HCT116 (cell line): ENCODE measurements around the gene DNAJA2. TPM values are rescaled to one million over a fixed set of nuclear protein-coding genes. Genes with fewer than 3 reads are reported as not detected.

Source experiments
- ATAC-seq: fragments of 200-7000 bp; cut with Tn5 transposase; 2 replicates; pipeline ENCODE4 v1.9.1; 2020; ENCODE audit warnings: mild to moderate bottlenecking, moderate library complexity
- BruUV-seq: library from RNA; stranded (reverse); fragments of 400-500 nt; replicated peaks from 2 replicates; lab custom pipeline; 2021; lab: Mats Ljungman, UMichigan
- CTCF ChIA-PET: fragments of 300-600 bp; sonication (Branson Sonifier 250); formaldehyde crosslinking; loops from one replicate; lab custom pipeline; 2021; ENCODE audit warnings: antibody characterized with exemption; lab: Charles Lee
- POLR2A ChIA-PET: fragments of 300-600, 350-600 bp; sonication (Branson Sonifier 250); formaldehyde crosslinking; loops from one replicate; lab custom pipeline; 2021; ENCODE audit warnings: antibody characterized with exemption; lab: Charles Lee
- RAD21 ChIA-PET, 2 experiments: fragments of 300-600 bp; sonication (Branson Sonifier 250); formaldehyde crosslinking; loops; one replicate each; lab custom pipeline; 2023; ENCODE audit warnings: low total read pairs in 2 of 2; ENCODE audit not compliant: uncharacterized antibody in 2 of 2, unreplicated experiment in 2 of 2, low non-redundant PET in 1 of 2; lab: Charles Lee
- DNase-seq: peaks from one replicate; pipeline ENCODE4 v3.0.0-alpha.2; 2010; ENCODE audit warnings: low read depth, low spot score
- H2AFZ ChIP-seq: fragments of 200-600 bp; shearing (Covaris generic), sonication (generic); 2 replicates; pipeline ENCODE4 v1.6.1; 2017; ENCODE audit warnings: low read depth, mixed run types, mixed read lengths, antibody characterized with exemption, low read length; ENCODE audit not compliant: poor library complexity, severe bottlenecking
- H3K27ac ChIP-seq: 2 replicates; pipeline ENCODE4 v1.5.1; 2012; ENCODE audit warnings: low read depth, low read length
- H3K27me3 ChIP-seq: fragments of 200-600 bp; sonication (generic); 2 replicates; pipeline ENCODE4 v1.6.1; 2016; ENCODE audit warnings: mixed run types, low read length, mixed read lengths; ENCODE audit not compliant: insufficient read depth
- H3K36me3 ChIP-seq, 2 experiments: fragments of 200-500 bp in 1 of 2; fragments of 200-600 bp in 1 of 2; sonication (Bioruptor generic) in 1 of 2; sonication (generic) in 1 of 2; 2 replicates each; pipeline versions ENCODE4 v1.5.1 to v1.6.1; 2014 to 2016; ENCODE audit warnings: low read length in 2 of 2, inconsistent platforms in 1 of 2, mixed read lengths in 1 of 2, mixed run types in 1 of 2; ENCODE audit not compliant: insufficient read depth in 2 of 2, control insufficient read depth in 1 of 2
- H3K4me1 ChIP-seq, 2 experiments: fragments of 200-600 bp in 1 of 2; sonication (generic) in 1 of 2; 2 replicates each; pipeline versions ENCODE4 v1.5.1 to v1.6.1; 2012 to 2017; ENCODE audit warnings: low read length in 2 of 2, inconsistent platforms in 1 of 2, mild to moderate bottlenecking in 1 of 2, mixed read lengths in 1 of 2, mixed run types in 1 of 2, moderate library complexity in 1 of 2; ENCODE audit not compliant: insufficient read depth in 2 of 2, control insufficient read depth in 1 of 2
- H3K4me2 ChIP-seq: fragments of 200-600 bp; sonication (generic); 2 replicates; pipeline ENCODE4 v1.6.1; 2017; ENCODE audit warnings: mixed run types, low read length, mixed read lengths
- H3K4me3 ChIP-seq, 2 experiments: fragments of 200-600 bp in 1 of 2; sonication (generic) in 1 of 2; replicated peaks in 1 of 2; 2 replicates each; pipeline ENCODE4 v1.5.1; 2011 to 2016; ENCODE audit warnings: low read length in 2 of 2, control low read depth in 1 of 2, low read depth in 1 of 2, mild to moderate bottlenecking in 1 of 2, mixed read lengths in 1 of 2, mixed run types in 1 of 2
- H3K79me2 ChIP-seq: fragments of 200-600 bp; sonication (generic); 2 replicates; pipeline ENCODE4 v1.6.1; 2017; ENCODE audit warnings: mild to moderate bottlenecking, mixed run types, low read length, moderate library complexity, mixed read lengths; ENCODE audit not compliant: insufficient read depth
- H3K9ac ChIP-seq: fragments of 200-600 bp; sonication (generic); 2 replicates; pipeline ENCODE4 v1.6.1; 2016; ENCODE audit warnings: low read length, mixed read lengths
- H3K9me2 ChIP-seq: fragments of 200-600 bp; sonication (generic), shearing (Covaris generic); 2 replicates; pipeline ENCODE4 v1.6.1; 2017; ENCODE audit warnings: mixed run types, mild to moderate bottlenecking, moderate library complexity; ENCODE audit not compliant: insufficient read depth
- H3K9me3 ChIP-seq, 2 experiments: fragments of 200-500 bp in 1 of 2; fragments of 200-600 bp in 1 of 2; sonication (Bioruptor generic) in 1 of 2; sonication (generic) in 1 of 2; 2 replicates each; pipeline ENCODE4 v1.6.1; 2014 to 2017; ENCODE audit warnings: low read length in 2 of 2, mixed read lengths in 2 of 2, inconsistent platforms in 1 of 2, low read depth in 1 of 2, mild to moderate bottlenecking in 1 of 2, mixed run types in 1 of 2, moderate library complexity in 1 of 2; ENCODE audit not compliant: control insufficient read depth in 1 of 2, insufficient read depth in 1 of 2
- H4K20me1 ChIP-seq: fragments of 200-600 bp; sonication (generic), shearing (Covaris generic); 2 replicates; pipeline ENCODE4 v1.6.1; 2017; ENCODE audit warnings: mixed run types, mild to moderate bottlenecking, moderate library complexity; ENCODE audit not compliant: insufficient read depth
- CBX3 ChIP-seq: IDR thresholded peaks from 2 replicates; pipeline ENCODE4 v1.6.1; 2012; ENCODE audit warnings: low read depth
- CEBPB ChIP-seq: IDR thresholded peaks from 2 replicates; pipeline ENCODE4 v1.6.1; 2012; ENCODE audit warnings: low read depth
- ELF1 ChIP-seq: IDR thresholded peaks from 2 replicates; pipeline ENCODE4 v1.6.1; 2012; ENCODE audit warnings: low read depth, borderline replicate concordance
- EZH2 ChIP-seq: fragments of 200-600 bp; sonication (generic); IDR thresholded peaks from 2 replicates; pipeline ENCODE4 v1.6.1; 2017; ENCODE audit warnings: antibody characterized with exemption, mixed run types
- EZH2phosphoT487 ChIP-seq: fragments of 200-600 bp; IDR thresholded peaks from 2 replicates; pipeline ENCODE4 v1.6.1; 2018; ENCODE audit warnings: antibody characterized with exemption, borderline replicate concordance
- FOSL1 ChIP-seq: IDR thresholded peaks from 2 replicates; pipeline ENCODE4 v1.6.1; 2012; ENCODE audit warnings: low read depth
- POLR2A ChIP-seq: IDR thresholded peaks from 2 replicates; pipeline ENCODE4 v1.7.0; 2011; ENCODE audit warnings: borderline replicate concordance; ENCODE audit not compliant: insufficient read depth, insufficient read length; ENCODE audit errors: extremely low read depth
- SIN3A ChIP-seq: IDR thresholded peaks from 2 replicates; pipeline ENCODE4 v1.6.1; 2012; ENCODE audit warnings: low read depth
- SP1 ChIP-seq: IDR thresholded peaks from 2 replicates; pipeline ENCODE4 v1.6.1; 2012; ENCODE audit warnings: low read depth
- SRF ChIP-seq: IDR thresholded peaks from 2 replicates; pipeline ENCODE4 v1.6.1; 2012; ENCODE audit warnings: low read depth
- TCF7L2 ChIP-seq: IDR thresholded peaks from 2 replicates; pipeline ENCODE4 v1.7.0; 2011; ENCODE audit warnings: borderline replicate concordance, inconsistent platforms; ENCODE audit not compliant: insufficient read depth, insufficient read length; ENCODE audit errors: extremely low read depth
- YY1 ChIP-seq: IDR thresholded peaks from 2 replicates; pipeline ENCODE4 v1.6.1; 2011; ENCODE audit warnings: low read length, low read depth, moderate library complexity, mild to moderate bottlenecking; ENCODE audit not compliant: insufficient replicate concordance; ENCODE audit errors: extremely low read depth
- ZFX ChIP-seq: fragments of 450-650 bp; IDR thresholded peaks from 2 replicates; pipeline ENCODE4 v1.6.1; 2017
- intact Hi-C: fragments of 100-400 bp; cut with micrococcal nuclease; formaldehyde crosslinking; loops from 2 replicates; pipeline ENCODE4 v1.10.0; 2022
- total RNA-seq: library from RNA; stranded (reverse); gene quantifications from one replicate; pipeline ENCODE4 v1.2.1, GENCODE V29; 2021; ENCODE audit not compliant: unreplicated experiment
- TF ChIP-seq, protein P1 (sequence below), 3 experiments: fragments of 200-600 bp in 1 of 3; sonication (generic) in 1 of 3; IDR thresholded peaks in 2 of 3; conservative IDR thresholded peaks in 1 of 3; 2 replicates each; pipeline ENCODE4 v1.5.1; 2012 to 2017; ENCODE audit warnings: low read depth in 2 of 3, low read length in 2 of 3, antibody characterized with exemption in 1 of 3, borderline replicate concordance in 1 of 3, control low read depth in 1 of 3, mild to moderate bottlenecking in 1 of 3, mixed read lengths in 1 of 3, mixed run types in 1 of 3, moderate library complexity in 1 of 3; ENCODE audit not compliant: insufficient read depth in 1 of 3
- TF ChIP-seq, protein P2 (sequence below): IDR thresholded peaks from 2 replicates; pipeline ENCODE4 v1.6.1; 2011; ENCODE audit warnings: mild to moderate bottlenecking, low read length, moderate library complexity; ENCODE audit not compliant: insufficient replicate concordance; ENCODE audit errors: extremely low read depth
- TF ChIP-seq, protein P3 (sequence below): IDR thresholded peaks from 2 replicates; pipeline ENCODE4 v1.6.1; 2012; ENCODE audit warnings: low read depth
- TF ChIP-seq, protein P4 (sequence below): IDR thresholded peaks from 2 replicates; pipeline ENCODE4 v1.6.1; 2012

Gene DNAJA2
- total RNA-seq, 1 experiment from 2014 or later = 68.2 TPM

DNA sequence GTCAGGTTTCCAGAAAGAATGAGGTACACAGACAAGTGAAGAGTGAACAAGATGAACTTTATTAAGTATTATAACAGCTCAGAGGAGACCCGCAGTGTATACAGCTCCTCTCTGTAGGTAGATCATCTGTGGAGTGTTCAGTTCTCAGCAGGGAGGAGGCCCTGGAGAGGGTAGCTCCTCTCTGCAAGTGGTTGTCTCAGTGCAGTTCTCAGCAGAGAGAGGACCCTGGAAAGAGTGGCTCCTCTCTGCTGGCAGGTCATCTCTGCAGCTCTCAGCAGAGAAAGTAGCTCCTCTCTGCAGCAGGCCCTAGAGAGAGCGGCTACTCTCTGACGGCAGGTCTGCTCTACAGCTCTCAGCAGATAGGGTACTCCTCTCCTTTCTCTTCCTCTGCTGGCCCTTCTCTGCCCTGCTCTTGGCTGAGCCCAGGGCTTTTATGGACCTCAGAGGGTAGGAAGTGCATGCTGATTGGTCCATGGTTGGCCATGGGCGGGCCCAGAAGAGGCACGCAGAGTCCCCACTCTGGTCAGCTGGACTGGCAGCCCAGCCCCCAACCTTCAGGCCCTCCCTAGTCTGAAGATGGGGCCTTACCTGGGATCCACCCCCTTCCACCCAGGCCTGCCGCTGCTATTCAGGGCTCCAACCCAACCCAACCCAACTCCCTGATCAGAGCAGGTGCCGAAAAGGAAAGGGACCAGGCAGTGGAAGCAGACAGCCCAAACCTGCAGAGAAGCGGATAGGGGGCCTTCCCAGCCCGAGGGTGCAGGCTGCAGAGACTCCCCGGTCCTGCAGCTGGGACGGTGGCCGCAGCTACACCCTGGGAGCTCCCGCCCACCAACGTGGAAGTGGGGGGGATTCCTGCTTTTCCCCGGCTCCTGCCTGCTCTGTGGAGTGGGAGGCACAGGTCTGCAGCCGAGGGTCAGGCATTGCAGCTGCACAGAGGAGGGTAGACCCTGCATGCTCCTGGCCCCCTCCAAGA, 18.5 kb upstream of the DNAJA2 start:
- no peak for ATAC-seq
- no peak for DNase-seq
- H3K9me3 ChIP-seq = no peaks in the 10 kb centered on the region
- H3K36me3 ChIP-seq = no peaks in the 10 kb centered on the region
- intact Hi-C loops = no loop called here
- no peaks in the 10 kb centered on the region for H3K27me3 ChIP-seq
- no TSS peak for BruUV-seq
- no peak overlapping the region for H3K9ac ChIP-seq
- H3K79me2 ChIP-seq = no peaks in the 10 kb centered on the region
- CTCF ChIA-PET = no interaction called here
- POLR2A ChIA-PET = no interaction called here
- H3K9me2 ChIP-seq = no peaks in the 10 kb centered on the region
- H3K4me2 ChIP-seq = no peak overlapping the region
- H2AFZ ChIP-seq = no peak overlapping the region
- H3K27ac ChIP-seq = no peak overlapping the region
- no peak for TF ChIP-seq ZFX
- TF ChIP-seq CBX3 = no peak
- no peak for TF ChIP-seq SP1
- no peak for TF ChIP-seq TCF7L2
- TF ChIP-seq, protein P1, sequence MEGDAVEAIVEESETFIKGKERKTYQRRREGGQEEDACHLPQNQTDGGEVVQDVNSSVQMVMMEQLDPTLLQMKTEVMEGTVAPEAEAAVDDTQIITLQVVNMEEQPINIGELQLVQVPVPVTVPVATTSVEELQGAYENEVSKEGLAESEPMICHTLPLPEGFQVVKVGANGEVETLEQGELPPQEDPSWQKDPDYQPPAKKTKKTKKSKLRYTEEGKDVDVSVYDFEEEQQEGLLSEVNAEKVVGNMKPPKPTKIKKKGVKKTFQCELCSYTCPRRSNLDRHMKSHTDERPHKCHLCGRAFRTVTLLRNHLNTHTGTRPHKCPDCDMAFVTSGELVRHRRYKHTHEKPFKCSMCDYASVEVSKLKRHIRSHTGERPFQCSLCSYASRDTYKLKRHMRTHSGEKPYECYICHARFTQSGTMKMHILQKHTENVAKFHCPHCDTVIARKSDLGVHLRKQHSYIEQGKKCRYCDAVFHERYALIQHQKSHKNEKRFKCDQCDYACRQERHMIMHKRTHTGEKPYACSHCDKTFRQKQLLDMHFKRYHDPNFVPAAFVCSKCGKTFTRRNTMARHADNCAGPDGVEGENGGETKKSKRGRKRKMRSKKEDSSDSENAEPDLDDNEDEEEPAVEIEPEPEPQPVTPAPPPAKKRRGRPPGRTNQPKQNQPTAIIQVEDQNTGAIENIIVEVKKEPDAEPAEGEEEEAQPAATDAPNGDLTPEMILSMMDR (IDR thresholded peaks at IDR 0.05 in 2 of 3, conservative IDR thresholded peaks at IDR 0.05 in 1 of 3; ENCODE audit: borderline replicate concordance in 1 of 3, insufficient read depth in 1 of 3, low read depth in 2 of 3, low read length in 2 of 3) = no peak
- TF ChIP-seq ELF1 = no peak
- TF ChIP-seq POLR2A = no peak
- TF ChIP-seq EZH2phosphoT487 = no peak
- no peak for TF ChIP-seq SIN3A
- TF ChIP-seq YY1 = no peak
- no peak for TF ChIP-seq CEBPB
- TF ChIP-seq EZH2 = no peak
- TF ChIP-seq, protein P2, sequence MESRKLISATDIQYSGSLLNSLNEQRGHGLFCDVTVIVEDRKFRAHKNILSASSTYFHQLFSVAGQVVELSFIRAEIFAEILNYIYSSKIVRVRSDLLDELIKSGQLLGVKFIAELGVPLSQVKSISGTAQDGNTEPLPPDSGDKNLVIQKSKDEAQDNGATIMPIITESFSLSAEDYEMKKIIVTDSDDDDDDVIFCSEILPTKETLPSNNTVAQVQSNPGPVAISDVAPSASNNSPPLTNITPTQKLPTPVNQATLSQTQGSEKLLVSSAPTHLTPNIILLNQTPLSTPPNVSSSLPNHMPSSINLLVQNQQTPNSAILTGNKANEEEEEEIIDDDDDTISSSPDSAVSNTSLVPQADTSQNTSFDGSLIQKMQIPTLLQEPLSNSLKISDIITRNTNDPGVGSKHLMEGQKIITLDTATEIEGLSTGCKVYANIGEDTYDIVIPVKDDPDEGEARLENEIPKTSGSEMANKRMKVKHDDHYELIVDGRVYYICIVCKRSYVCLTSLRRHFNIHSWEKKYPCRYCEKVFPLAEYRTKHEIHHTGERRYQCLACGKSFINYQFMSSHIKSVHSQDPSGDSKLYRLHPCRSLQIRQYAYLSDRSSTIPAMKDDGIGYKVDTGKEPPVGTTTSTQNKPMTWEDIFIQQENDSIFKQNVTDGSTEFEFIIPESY = no peak
- TF ChIP-seq, protein P3, sequence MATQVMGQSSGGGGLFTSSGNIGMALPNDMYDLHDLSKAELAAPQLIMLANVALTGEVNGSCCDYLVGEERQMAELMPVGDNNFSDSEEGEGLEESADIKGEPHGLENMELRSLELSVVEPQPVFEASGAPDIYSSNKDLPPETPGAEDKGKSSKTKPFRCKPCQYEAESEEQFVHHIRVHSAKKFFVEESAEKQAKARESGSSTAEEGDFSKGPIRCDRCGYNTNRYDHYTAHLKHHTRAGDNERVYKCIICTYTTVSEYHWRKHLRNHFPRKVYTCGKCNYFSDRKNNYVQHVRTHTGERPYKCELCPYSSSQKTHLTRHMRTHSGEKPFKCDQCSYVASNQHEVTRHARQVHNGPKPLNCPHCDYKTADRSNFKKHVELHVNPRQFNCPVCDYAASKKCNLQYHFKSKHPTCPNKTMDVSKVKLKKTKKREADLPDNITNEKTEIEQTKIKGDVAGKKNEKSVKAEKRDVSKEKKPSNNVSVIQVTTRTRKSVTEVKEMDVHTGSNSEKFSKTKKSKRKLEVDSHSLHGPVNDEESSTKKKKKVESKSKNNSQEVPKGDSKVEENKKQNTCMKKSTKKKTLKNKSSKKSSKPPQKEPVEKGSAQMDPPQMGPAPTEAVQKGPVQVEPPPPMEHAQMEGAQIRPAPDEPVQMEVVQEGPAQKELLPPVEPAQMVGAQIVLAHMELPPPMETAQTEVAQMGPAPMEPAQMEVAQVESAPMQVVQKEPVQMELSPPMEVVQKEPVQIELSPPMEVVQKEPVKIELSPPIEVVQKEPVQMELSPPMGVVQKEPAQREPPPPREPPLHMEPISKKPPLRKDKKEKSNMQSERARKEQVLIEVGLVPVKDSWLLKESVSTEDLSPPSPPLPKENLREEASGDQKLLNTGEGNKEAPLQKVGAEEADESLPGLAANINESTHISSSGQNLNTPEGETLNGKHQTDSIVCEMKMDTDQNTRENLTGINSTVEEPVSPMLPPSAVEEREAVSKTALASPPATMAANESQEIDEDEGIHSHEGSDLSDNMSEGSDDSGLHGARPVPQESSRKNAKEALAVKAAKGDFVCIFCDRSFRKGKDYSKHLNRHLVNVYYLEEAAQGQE = no peak
- no peak for TF ChIP-seq FOSL1
- TF ChIP-seq, protein P4, sequence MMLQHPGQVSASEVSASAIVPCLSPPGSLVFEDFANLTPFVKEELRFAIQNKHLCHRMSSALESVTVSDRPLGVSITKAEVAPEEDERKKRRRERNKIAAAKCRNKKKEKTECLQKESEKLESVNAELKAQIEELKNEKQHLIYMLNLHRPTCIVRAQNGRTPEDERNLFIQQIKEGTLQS = no peak
- no peak for TF ChIP-seq SRF
- TF ChIP-seq, all 23 proteins: peak for 0
- H3K4me3 ChIP-seq = no peak overlapping the region
- no peaks in the 10 kb centered on the region for H3K4me1 ChIP-seq
- RAD21 ChIA-PET = no interaction called here
- H4K20me1 ChIP-seq = no peaks in the 10 kb centered on the region
